HCT116 (cell line): ENCODE data around the gene CEMP1. TPM values are rescaled to one million over a fixed set of nuclear protein-coding genes. Genes with fewer than 3 reads are reported as not detected.

Source experiments
- ATAC-seq: fragments of 200-7000 bp; cut with Tn5 transposase; 2 replicates; pipeline ENCODE4 v1.9.1; 2020; ENCODE audit warnings: mild to moderate bottlenecking, moderate library complexity
- BruUV-seq: library from RNA; stranded (reverse); fragments of 400-500 nt; replicated peaks from 2 replicates; lab custom pipeline; 2021; lab: Mats Ljungman, UMichigan
- CTCF ChIA-PET: fragments of 300-600 bp; sonication (Branson Sonifier 250); formaldehyde crosslinking; loops from one replicate; lab custom pipeline; 2021; ENCODE audit warnings: antibody characterized with exemption; lab: Charles Lee
- POLR2A ChIA-PET: fragments of 300-600, 350-600 bp; sonication (Branson Sonifier 250); formaldehyde crosslinking; loops from one replicate; lab custom pipeline; 2021; ENCODE audit warnings: antibody characterized with exemption; lab: Charles Lee
- RAD21 ChIA-PET, 2 experiments: fragments of 300-600 bp; sonication (Branson Sonifier 250); formaldehyde crosslinking; loops; one replicate each; lab custom pipeline; 2023; ENCODE audit warnings: low total read pairs in 2 of 2; ENCODE audit not compliant: uncharacterized antibody in 2 of 2, unreplicated experiment in 2 of 2, low non-redundant PET in 1 of 2; lab: Charles Lee
- DNase-seq: peaks from one replicate; pipeline ENCODE4 v3.0.0-alpha.2; 2010; ENCODE audit warnings: low read depth, low spot score
- H2AFZ ChIP-seq: fragments of 200-600 bp; shearing (Covaris generic), sonication (generic); 2 replicates; pipeline ENCODE4 v1.6.1; 2017; ENCODE audit warnings: low read depth, mixed run types, mixed read lengths, antibody characterized with exemption, low read length; ENCODE audit not compliant: poor library complexity, severe bottlenecking
- H3K27ac ChIP-seq: 2 replicates; pipeline ENCODE4 v1.5.1; 2012; ENCODE audit warnings: low read depth, low read length
- H3K27me3 ChIP-seq: fragments of 200-600 bp; sonication (generic); 2 replicates; pipeline ENCODE4 v1.6.1; 2016; ENCODE audit warnings: mixed run types, low read length, mixed read lengths; ENCODE audit not compliant: insufficient read depth
- H3K36me3 ChIP-seq, 2 experiments: fragments of 200-500 bp in 1 of 2; fragments of 200-600 bp in 1 of 2; sonication (Bioruptor generic) in 1 of 2; sonication (generic) in 1 of 2; 2 replicates each; pipeline versions ENCODE4 v1.5.1 to v1.6.1; 2014 to 2016; ENCODE audit warnings: low read length in 2 of 2, inconsistent platforms in 1 of 2, mixed read lengths in 1 of 2, mixed run types in 1 of 2; ENCODE audit not compliant: insufficient read depth in 2 of 2, control insufficient read depth in 1 of 2
- H3K4me1 ChIP-seq, 2 experiments: fragments of 200-600 bp in 1 of 2; sonication (generic) in 1 of 2; 2 replicates each; pipeline versions ENCODE4 v1.5.1 to v1.6.1; 2012 to 2017; ENCODE audit warnings: low read length in 2 of 2, inconsistent platforms in 1 of 2, mild to moderate bottlenecking in 1 of 2, mixed read lengths in 1 of 2, mixed run types in 1 of 2, moderate library complexity in 1 of 2; ENCODE audit not compliant: insufficient read depth in 2 of 2, control insufficient read depth in 1 of 2
- H3K4me2 ChIP-seq: fragments of 200-600 bp; sonication (generic); 2 replicates; pipeline ENCODE4 v1.6.1; 2017; ENCODE audit warnings: mixed run types, low read length, mixed read lengths
- H3K4me3 ChIP-seq, 2 experiments: fragments of 200-600 bp in 1 of 2; sonication (generic) in 1 of 2; replicated peaks in 1 of 2; 2 replicates each; pipeline ENCODE4 v1.5.1; 2011 to 2016; ENCODE audit warnings: low read length in 2 of 2, control low read depth in 1 of 2, low read depth in 1 of 2, mild to moderate bottlenecking in 1 of 2, mixed read lengths in 1 of 2, mixed run types in 1 of 2
- H3K79me2 ChIP-seq: fragments of 200-600 bp; sonication (generic); 2 replicates; pipeline ENCODE4 v1.6.1; 2017; ENCODE audit warnings: mild to moderate bottlenecking, mixed run types, low read length, moderate library complexity, mixed read lengths; ENCODE audit not compliant: insufficient read depth
- H3K9ac ChIP-seq: fragments of 200-600 bp; sonication (generic); 2 replicates; pipeline ENCODE4 v1.6.1; 2016; ENCODE audit warnings: low read length, mixed read lengths
- H3K9me2 ChIP-seq: fragments of 200-600 bp; sonication (generic), shearing (Covaris generic); 2 replicates; pipeline ENCODE4 v1.6.1; 2017; ENCODE audit warnings: mixed run types, mild to moderate bottlenecking, moderate library complexity; ENCODE audit not compliant: insufficient read depth
- H3K9me3 ChIP-seq, 2 experiments: fragments of 200-500 bp in 1 of 2; fragments of 200-600 bp in 1 of 2; sonication (Bioruptor generic) in 1 of 2; sonication (generic) in 1 of 2; 2 replicates each; pipeline ENCODE4 v1.6.1; 2014 to 2017; ENCODE audit warnings: low read length in 2 of 2, mixed read lengths in 2 of 2, inconsistent platforms in 1 of 2, low read depth in 1 of 2, mild to moderate bottlenecking in 1 of 2, mixed run types in 1 of 2, moderate library complexity in 1 of 2; ENCODE audit not compliant: control insufficient read depth in 1 of 2, insufficient read depth in 1 of 2
- H4K20me1 ChIP-seq: fragments of 200-600 bp; sonication (generic), shearing (Covaris generic); 2 replicates; pipeline ENCODE4 v1.6.1; 2017; ENCODE audit warnings: mixed run types, mild to moderate bottlenecking, moderate library complexity; ENCODE audit not compliant: insufficient read depth
- CBX3 ChIP-seq: IDR thresholded peaks from 2 replicates; pipeline ENCODE4 v1.6.1; 2012; ENCODE audit warnings: low read depth
- CEBPB ChIP-seq: IDR thresholded peaks from 2 replicates; pipeline ENCODE4 v1.6.1; 2012; ENCODE audit warnings: low read depth
- EGR1 ChIP-seq: IDR thresholded peaks from 2 replicates; pipeline ENCODE4 v1.6.1; 2012; ENCODE audit warnings: low read depth
- EZH2 ChIP-seq: fragments of 200-600 bp; sonication (generic); IDR thresholded peaks from 2 replicates; pipeline ENCODE4 v1.6.1; 2017; ENCODE audit warnings: antibody characterized with exemption, mixed run types
- EZH2phosphoT487 ChIP-seq: fragments of 200-600 bp; IDR thresholded peaks from 2 replicates; pipeline ENCODE4 v1.6.1; 2018; ENCODE audit warnings: antibody characterized with exemption, borderline replicate concordance
- FOSL1 ChIP-seq: IDR thresholded peaks from 2 replicates; pipeline ENCODE4 v1.6.1; 2012; ENCODE audit warnings: low read depth
- MAX ChIP-seq: IDR thresholded peaks from 2 replicates; pipeline ENCODE4 v1.6.1; 2012
- POLR2A ChIP-seq: IDR thresholded peaks from 2 replicates; pipeline ENCODE4 v1.7.0; 2011; ENCODE audit warnings: borderline replicate concordance; ENCODE audit not compliant: insufficient read depth, insufficient read length; ENCODE audit errors: extremely low read depth
- POLR2AphosphoS5 ChIP-seq: IDR thresholded peaks from 2 replicates; pipeline ENCODE4 v1.6.1; 2011; ENCODE audit warnings: mild to moderate bottlenecking, low read depth, low read length, moderate library complexity
- RAD21 ChIP-seq: IDR thresholded peaks from 2 replicates; pipeline ENCODE4 v1.6.1; 2012; ENCODE audit warnings: low read depth, mild to moderate bottlenecking
- REST ChIP-seq: IDR thresholded peaks from 2 replicates; pipeline ENCODE4 v1.6.1; 2012; ENCODE audit warnings: low read depth
- SIN3A ChIP-seq: IDR thresholded peaks from 2 replicates; pipeline ENCODE4 v1.6.1; 2012; ENCODE audit warnings: low read depth
- SP1 ChIP-seq: IDR thresholded peaks from 2 replicates; pipeline ENCODE4 v1.6.1; 2012; ENCODE audit warnings: low read depth
- SRF ChIP-seq: IDR thresholded peaks from 2 replicates; pipeline ENCODE4 v1.6.1; 2012; ENCODE audit warnings: low read depth
- TCF7L2 ChIP-seq: IDR thresholded peaks from 2 replicates; pipeline ENCODE4 v1.7.0; 2011; ENCODE audit warnings: borderline replicate concordance, inconsistent platforms; ENCODE audit not compliant: insufficient read depth, insufficient read length; ENCODE audit errors: extremely low read depth
- YY1 ChIP-seq: IDR thresholded peaks from 2 replicates; pipeline ENCODE4 v1.6.1; 2011; ENCODE audit warnings: low read length, low read depth, moderate library complexity, mild to moderate bottlenecking; ENCODE audit not compliant: insufficient replicate concordance; ENCODE audit errors: extremely low read depth
- ZFX ChIP-seq: fragments of 450-650 bp; IDR thresholded peaks from 2 replicates; pipeline ENCODE4 v1.6.1; 2017
- intact Hi-C: fragments of 100-400 bp; cut with micrococcal nuclease; formaldehyde crosslinking; loops from 2 replicates; pipeline ENCODE4 v1.10.0; 2022
- total RNA-seq: library from RNA; stranded (reverse); gene quantifications from one replicate; pipeline ENCODE4 v1.2.1, GENCODE V29; 2021; ENCODE audit not compliant: unreplicated experiment
- TF ChIP-seq, protein P1 (sequence below), 3 experiments: fragments of 200-600 bp in 1 of 3; sonication (generic) in 1 of 3; IDR thresholded peaks in 2 of 3; conservative IDR thresholded peaks in 1 of 3; 2 replicates each; pipeline ENCODE4 v1.5.1; 2012 to 2017; ENCODE audit warnings: low read depth in 2 of 3, low read length in 2 of 3, antibody characterized with exemption in 1 of 3, borderline replicate concordance in 1 of 3, control low read depth in 1 of 3, mild to moderate bottlenecking in 1 of 3, mixed read lengths in 1 of 3, mixed run types in 1 of 3, moderate library complexity in 1 of 3; ENCODE audit not compliant: insufficient read depth in 1 of 3
- TF ChIP-seq, protein P2 (sequence below): IDR thresholded peaks from 2 replicates; pipeline ENCODE4 v1.6.1; 2012

The CEMP1 gene
- total RNA-seq, 1 experiment from 2014 or later = 0.32 TPM

DNA sequence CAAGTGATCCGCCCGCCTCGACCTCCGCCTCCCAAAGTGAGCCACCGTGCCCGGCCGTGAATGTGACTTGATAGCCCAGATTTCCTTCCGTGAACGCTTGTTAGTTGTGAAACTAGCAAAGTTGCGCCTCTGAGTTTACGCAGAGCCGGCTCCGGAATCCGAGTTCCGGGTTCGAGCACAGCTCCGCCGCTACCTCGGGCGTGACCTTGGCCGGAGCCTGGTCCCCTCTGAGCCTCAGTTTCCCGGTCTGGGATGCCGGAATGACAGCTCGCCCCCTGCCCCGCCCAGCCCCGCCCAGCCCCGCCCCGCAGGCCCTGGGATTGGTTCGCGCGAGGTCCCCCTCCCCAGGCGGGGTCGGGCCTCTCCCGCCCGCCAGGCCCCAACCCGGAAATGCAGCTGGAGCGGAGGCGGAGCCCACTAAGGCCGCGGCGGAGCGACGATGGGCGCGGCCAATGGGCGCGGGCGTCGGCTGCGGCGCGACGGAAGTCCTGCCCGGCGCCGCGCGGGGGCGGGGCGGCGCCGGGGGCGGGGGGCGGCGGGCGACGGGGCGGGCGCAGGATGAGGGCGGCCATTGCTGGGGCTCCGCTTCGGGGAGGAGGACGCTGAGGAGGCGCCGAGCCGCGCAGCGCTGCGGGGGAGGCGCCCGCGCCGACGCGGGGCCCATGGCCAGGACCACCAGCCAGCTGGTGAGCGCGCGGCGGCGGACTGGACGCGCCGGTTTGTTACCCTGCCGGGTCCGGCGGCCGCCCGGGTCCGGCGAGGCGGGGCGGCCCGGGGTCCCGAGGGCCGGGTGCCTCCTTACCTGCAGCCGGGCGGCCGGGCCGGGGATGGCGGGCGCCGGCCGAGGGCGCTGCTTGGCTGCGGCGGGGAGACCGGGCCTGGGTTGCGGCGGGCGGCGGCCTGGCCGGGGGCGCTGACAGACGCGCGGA, 6.5 kb upstream of the CEMP1 start, which contains the start of gene PDPK1:
Gene PDPK1 (plus strand): TSS at position 571 of the 929 bp plus-strand sequence. CDS start 92 bp downstream, at position 663.
- intact Hi-C loops = no loop called here
- ChIA-PET RAD21 (no interaction called here), POLR2A (interaction anchor here (0.5 to 1.7 kb wide), 4 partner anchors 18 to 383 kb away, joined by 3 to 7 read pairs (median 4); partner anchors contain the start of genes AMDHD2 and TRAF7), CTCF (interaction anchor here (0.6 to 1.1 kb wide), 2 partner anchors 14 to 25 kb away, joined by 3 read pairs; no protein-coding TSS in a partner anchor)
- peak within 1 kb of the TSS; percentile 96 for H3K4me2 ChIP-seq
- no peaks in the 10 kb centered on the region for H3K9me2 ChIP-seq
- peak within 1 kb of the TSS; percentile 62 to 73 for H3K4me3 ChIP-seq
- H3K27ac ChIP-seq = peak within 1 kb of the TSS; percentile 89
- H3K36me3 ChIP-seq = no peaks in the 10 kb centered on the region
- BruUV-seq = no TSS peak
- peak; percentile 88 for ATAC-seq
- peak within 1 kb of the TSS; percentile 70 for H3K9ac ChIP-seq
- H3K79me2 ChIP-seq = peaks cover 23% of the 10 kb centered on the region
- DNase-seq = peak; percentile 84
- peak within 1 kb of the TSS; percentile 16 for H2AFZ ChIP-seq
- H3K27me3 ChIP-seq = no peaks in the 10 kb centered on the region
- H4K20me1 ChIP-seq = no peaks in the 10 kb centered on the region
- peaks cover 15 to 28% of the 10 kb centered on the region in 2 experiments for H3K4me1 ChIP-seq
- H3K9me3 ChIP-seq = no peaks in the 10 kb centered on the region
- no peak for TF ChIP-seq RAD21
- TF ChIP-seq CBX3 = no peak
- no peak for TF ChIP-seq FOSL1
- peak; percentile 18; the same call in 1 of the 2 replicates for TF ChIP-seq SIN3A
- no peak for TF ChIP-seq SRF
- TF ChIP-seq POLR2AphosphoS5 = peak; percentile 62; the same call in 1 of the 2 replicates
- TF ChIP-seq TCF7L2 = no peak
- peak; percentile 60 for TF ChIP-seq SP1
- TF ChIP-seq EGR1 = peak; percentile 69
- TF ChIP-seq, protein P1, sequence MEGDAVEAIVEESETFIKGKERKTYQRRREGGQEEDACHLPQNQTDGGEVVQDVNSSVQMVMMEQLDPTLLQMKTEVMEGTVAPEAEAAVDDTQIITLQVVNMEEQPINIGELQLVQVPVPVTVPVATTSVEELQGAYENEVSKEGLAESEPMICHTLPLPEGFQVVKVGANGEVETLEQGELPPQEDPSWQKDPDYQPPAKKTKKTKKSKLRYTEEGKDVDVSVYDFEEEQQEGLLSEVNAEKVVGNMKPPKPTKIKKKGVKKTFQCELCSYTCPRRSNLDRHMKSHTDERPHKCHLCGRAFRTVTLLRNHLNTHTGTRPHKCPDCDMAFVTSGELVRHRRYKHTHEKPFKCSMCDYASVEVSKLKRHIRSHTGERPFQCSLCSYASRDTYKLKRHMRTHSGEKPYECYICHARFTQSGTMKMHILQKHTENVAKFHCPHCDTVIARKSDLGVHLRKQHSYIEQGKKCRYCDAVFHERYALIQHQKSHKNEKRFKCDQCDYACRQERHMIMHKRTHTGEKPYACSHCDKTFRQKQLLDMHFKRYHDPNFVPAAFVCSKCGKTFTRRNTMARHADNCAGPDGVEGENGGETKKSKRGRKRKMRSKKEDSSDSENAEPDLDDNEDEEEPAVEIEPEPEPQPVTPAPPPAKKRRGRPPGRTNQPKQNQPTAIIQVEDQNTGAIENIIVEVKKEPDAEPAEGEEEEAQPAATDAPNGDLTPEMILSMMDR (IDR thresholded peaks at IDR 0.05 in 2 of 3, conservative IDR thresholded peaks at IDR 0.05 in 1 of 3; ENCODE audit: borderline replicate concordance in 1 of 3, insufficient read depth in 1 of 3, low read depth in 2 of 3, low read length in 2 of 3) = no peak
- peak; percentile 54; the same call in 1 of the 2 replicates for TF ChIP-seq ZFX
- no peak for TF ChIP-seq EZH2phosphoT487
- peak; percentile 76 for TF ChIP-seq YY1
- 0 out of 2 replicates have a peak, but pooled peaks have one; percentile 18 for TF ChIP-seq MAX
- no peak for TF ChIP-seq CEBPB
- no peak for TF ChIP-seq EZH2
- no peak for TF ChIP-seq POLR2A
- TF ChIP-seq REST = no peak
- TF ChIP-seq, protein P2, sequence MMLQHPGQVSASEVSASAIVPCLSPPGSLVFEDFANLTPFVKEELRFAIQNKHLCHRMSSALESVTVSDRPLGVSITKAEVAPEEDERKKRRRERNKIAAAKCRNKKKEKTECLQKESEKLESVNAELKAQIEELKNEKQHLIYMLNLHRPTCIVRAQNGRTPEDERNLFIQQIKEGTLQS = no peak
